AG08396 (cell line): ENCODE data around the gene ZCCHC2.
A peak's percentile ranks its signal among the peaks of the same experiment; 100 is the strongest.

Experiments used
- DNase-seq: peaks from one replicate; pipeline ENCODE4 v3.0.0; 2012; ENCODE audit warnings: low spot score, mixed read lengths

ZCCHC2 gene

GRCh38 chr18:62510789-62511188 is 12.0 kb upstream of the ZCCHC2 start:
- no peak for DNase-seq

GRCh38 chr18:62512532-62512931 is 10.3 kb upstream of the ZCCHC2 start:
- no peak for DNase-seq

- DNase-seq: no peak
Measured at GRCh38 chr18:62512996-62513395, 9.8 kb upstream of the ZCCHC2 start.

- no peak for DNase-seq
Measured at GRCh38 chr18:62514570-62514969, 8.3 kb upstream of the ZCCHC2 start.

- no peak for DNase-seq
Measured at GRCh38 chr18:62516242-62516641, 6.6 kb upstream of the ZCCHC2 start.

GRCh38 chr18:62518460-62519375 is 4.1 kb upstream of the ZCCHC2 start:
- DNase-seq: no peak

GRCh38 chr18:62519684-62520083 is 3.1 kb upstream of the ZCCHC2 start:
- no peak for DNase-seq

- no peak for DNase-seq
Measured at GRCh38 chr18:62521082-62521481, 1.7 kb upstream of the ZCCHC2 start.

GRCh38 chr18:62521593-62521992 is 1.2 kb upstream of the ZCCHC2 start:
- DNase-seq: no peak

- no peak for DNase-seq
Measured at GRCh38 chr18:62522178-62522503, 684 bp upstream of the ZCCHC2 start.

GRCh38 chr18:62523255-62523588 is 397 bp downstream of the ZCCHC2 start:
- no peak for DNase-seq

GRCh38 chr18:62523631-62524439 is 1.0 kb downstream of the ZCCHC2 start:
- DNase-seq: peak; percentile 50

GRCh38 chr18:62524440-62525200 is 1.8 kb downstream of the ZCCHC2 start:
- peak; percentile 71 for DNase-seq

GRCh38 chr18:62525608-62526007 is 2.8 kb downstream of the ZCCHC2 start:
- no peak for DNase-seq

- DNase-seq: peak; percentile 91
Measured at GRCh38 chr18:62526098-62527025, 3.5 kb downstream of the ZCCHC2 start.

GRCh38 chr18:62529597-62529996 is 6.8 kb downstream of the ZCCHC2 start:
- no peak for DNase-seq

- no peak for DNase-seq
Measured at GRCh38 chr18:62531078-62531477, 8.3 kb downstream of the ZCCHC2 start.

- no peak for DNase-seq
Measured at GRCh38 chr18:62531931-62532330, 9.1 kb downstream of the ZCCHC2 start.

GRCh38 chr18:62536005-62536404 is 13.2 kb downstream of the ZCCHC2 start:
- no peak for DNase-seq

- no peak for DNase-seq
Measured at GRCh38 chr18:62537042-62537894, 14.4 kb downstream of the ZCCHC2 start.

- no peak for DNase-seq
Measured at GRCh38 chr18:62537946-62538345, 15.1 kb downstream of the ZCCHC2 start.
